Measurements from ENCODE around the gene SPPL2C.

DNA sequence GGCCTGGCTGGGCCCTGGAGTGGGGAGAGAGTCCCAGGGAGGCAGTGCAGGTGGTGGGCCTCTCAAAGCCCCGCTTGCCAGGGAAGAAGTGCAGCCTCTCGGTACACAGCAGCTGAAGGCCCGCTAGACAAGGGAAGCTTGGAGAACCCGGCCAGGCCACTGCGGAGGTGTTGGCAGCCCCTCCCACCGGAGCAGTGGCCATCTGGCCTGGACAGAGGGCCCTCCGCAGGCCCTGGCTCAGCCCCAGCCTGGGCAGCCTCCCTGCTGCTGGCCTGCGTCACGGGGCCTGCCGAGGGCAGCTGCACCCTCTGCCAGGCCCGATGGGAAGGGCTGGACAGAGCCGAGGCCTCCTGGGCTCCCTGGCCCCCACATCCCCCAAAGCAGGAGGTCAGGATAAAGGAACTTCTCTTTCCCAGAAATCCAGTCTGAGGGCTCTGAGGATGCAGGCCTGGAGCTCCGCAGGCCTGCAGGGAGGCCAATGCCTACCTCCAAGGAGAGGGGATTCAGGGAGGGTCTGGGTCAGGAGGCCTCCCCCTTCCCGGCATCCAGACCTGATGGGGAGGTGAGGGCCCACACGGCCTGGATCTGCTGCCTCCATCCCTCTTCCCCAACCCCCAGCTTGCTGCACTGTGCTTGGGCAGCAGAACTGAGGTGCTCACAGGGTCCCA lies 4.3 kb downstream of the SPPL2C start:
- TF ChIP-seq MLXIP (CRISPR knock-in tag; IDR thresholded peaks at IDR 0.05; ENCODE audit: borderline replicate concordance) (no peak), SRSF1 (optimal IDR thresholded peaks at IDR 0.05; ENCODE audit: low read depth, low read length) (no peak), ZZZ3 (CRISPR knock-in tag; IDR thresholded peaks at IDR 0.05; ENCODE audit: borderline replicate concordance) (no peak), ZNF3 (CRISPR knock-in tag; IDR thresholded peaks at IDR 0.05) (no peak), EHMT2 (IDR thresholded peaks at IDR 0.05; ENCODE audit: borderline replicate concordance, low read depth, low read length) (no peak), ASH2L (IDR thresholded peaks at IDR 0.05; ENCODE audit: insufficient read length, low read depth, low read length) (no peak), ZNF24 (IDR thresholded peaks at IDR 0.05) (no peak), CTCF (CRISPR knock-in tag; IDR thresholded peaks at IDR 0.05) (no peak), EZH2 (conservative IDR thresholded peaks at IDR 0.05; ENCODE audit: low read depth, low read length) (no peak), ZFP36 (IDR thresholded peaks at IDR 0.05; ENCODE audit: borderline replicate concordance, low read depth, low read length, partially characterized antibody) (no peak), FOXJ3 (CRISPR knock-in tag; IDR thresholded peaks at IDR 0.05; ENCODE audit: borderline replicate concordance) (no peak)

Data from HepG2 (cell line).